ENCODE results near the gene RHBDD1. TPM values are rescaled to one million over a fixed set of nuclear protein-coding genes. Genes with fewer than 3 reads are reported as not detected.

Gene RHBDD1
- polyA plus RNA-seq, 3 donors, result 8.1 to 19.5 (median 15.5) TPM

DNA sequence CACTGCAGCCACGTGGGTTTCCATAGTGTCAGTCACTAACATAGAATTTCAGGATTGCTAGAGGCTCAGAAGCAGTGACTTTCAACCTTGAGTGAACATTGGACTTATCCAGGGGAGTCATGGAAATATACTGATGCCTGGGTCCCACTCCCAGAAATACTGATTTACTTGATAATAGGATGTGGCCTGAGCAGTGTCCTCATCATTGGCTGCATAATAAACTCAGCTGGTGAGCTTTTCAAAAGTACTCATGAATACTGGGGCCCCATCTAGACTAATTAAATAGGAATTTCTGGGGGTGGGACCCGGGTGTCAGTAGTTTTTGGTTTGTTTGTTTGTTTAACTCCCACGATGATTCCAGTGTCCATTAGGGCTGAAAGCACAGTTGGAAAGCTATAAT, 186.8 kb downstream of the RHBDD1 start:
- H3K4me3 ChIP-seq (replicated peaks in 1 of 3; ENCODE audit: low read depth in 2 of 3, low read length in 3 of 3), result no peak overlapping the region
- H3K36me3 Mint-ChIP-seq, result no peaks in the 10 kb centered on the region
- H3K4me1 Mint-ChIP-seq, result peaks cover 6% of the 10 kb centered on the region
- H3K27me3 Mint-ChIP-seq (ENCODE audit: low read depth in 3 of 3), result peaks cover 0 to 3% (median 0%) of the 10 kb centered on the region in 3 donors
- H3K4me1 ChIP-seq (ENCODE audit: control insufficient read depth in 1 of 2, insufficient read depth in 2 of 2, low read length in 2 of 2), result peaks cover 0 to 13% of the 10 kb centered on the region in 2 donors
- no peaks in the 10 kb centered on the region for H4K20me1 ChIP-seq (ENCODE audit: insufficient read depth, low read length)
- no peak overlapping the region for H3K4me2 ChIP-seq (replicated peaks; ENCODE audit: extremely low read depth, low read length, poor library complexity, severe bottlenecking)
- no peak overlapping the region for H2AFZ ChIP-seq (ENCODE audit: insufficient read depth, low read depth, low read length, poor library complexity, severe bottlenecking)
- H3K9me3 Mint-ChIP-seq, result peaks cover 0 to 2% (median 0%) of the 10 kb centered on the region in 7 donors
- no peak for TF ChIP-seq CTCF (IDR thresholded peaks at IDR 0.05)
- no peaks in the 10 kb centered on the region for H3K79me2 ChIP-seq (ENCODE audit: insufficient read depth, low read length)
- intact Hi-C loops (cut with micrococcal nuclease), result no loop called here
- no peaks in the 10 kb centered on the region for H3K36me3 ChIP-seq (replicated peaks in 1 of 2; ENCODE audit: control insufficient read depth in 1 of 2, insufficient read depth in 2 of 2, low read length in 2 of 2)
- H3K27ac ChIP-seq (ENCODE audit: low read depth in 1 of 2, low read length in 2 of 2), result no peak overlapping the region
- H3K4me3 Mint-ChIP-seq, result no peak overlapping the region
- no peak overlapping the region for H3K27ac Mint-ChIP-seq
- no peaks in the 10 kb centered on the region for H3K9me3 ChIP-seq (replicated peaks in 1 of 2; ENCODE audit: control insufficient read depth in 1 of 2, insufficient read depth in 1 of 2, low read length in 2 of 2)
- no peak for DNase-seq
- 78% methylated on average over 2 of the region's 3 CpGs for WGBS (ENCODE audit: insufficient coverage)
- H3K9ac ChIP-seq (ENCODE audit: insufficient read depth, low read length, poor library complexity, severe bottlenecking), result no peak overlapping the region
- H3K27me3 ChIP-seq (ENCODE audit: control insufficient read depth in 2 of 2, insufficient read depth in 2 of 2, low read length in 2 of 2), result no peaks in the 10 kb centered on the region

GRCh38 chr2:227025510-227025909, 189.7 kb downstream of the RHBDD1 start:
- Histone ChIP-seq H3K27me3 (ENCODE audit: control insufficient read depth in 2 of 2, insufficient read depth in 2 of 2, low read length in 2 of 2) (no peaks in the 10 kb centered on the region), H3K36me3 (replicated peaks in 1 of 2; ENCODE audit: control insufficient read depth in 1 of 2, insufficient read depth in 2 of 2, low read length in 2 of 2) (no peaks in the 10 kb centered on the region), H3K4me1 (ENCODE audit: control insufficient read depth in 1 of 2, insufficient read depth in 2 of 2, low read length in 2 of 2) (peaks cover 17 to 24% of the 10 kb centered on the region in 2 donors), H3K79me2 (ENCODE audit: insufficient read depth, low read length) (no peaks in the 10 kb centered on the region), H3K27ac (ENCODE audit: low read depth in 1 of 2, low read length in 2 of 2) (no peak overlapping the region), H3K9me3 (replicated peaks in 1 of 2; ENCODE audit: control insufficient read depth in 1 of 2, insufficient read depth in 1 of 2, low read length in 2 of 2) (no peaks in the 10 kb centered on the region), H3K9ac (ENCODE audit: insufficient read depth, low read length, poor library complexity, severe bottlenecking) (no peak overlapping the region), H3K4me2 (replicated peaks; ENCODE audit: extremely low read depth, low read length, poor library complexity, severe bottlenecking) (no peak overlapping the region), H3K4me3 (replicated peaks in 1 of 3; ENCODE audit: low read depth in 2 of 3, low read length in 3 of 3) (no peak overlapping the region), H2AFZ (ENCODE audit: insufficient read depth, low read depth, low read length, poor library complexity, severe bottlenecking) (no peak overlapping the region), H4K20me1 (ENCODE audit: insufficient read depth, low read length) (no peaks in the 10 kb centered on the region)
- intact Hi-C loops (cut with micrococcal nuclease), result no loop called here
- peaks cover 0 to 2% (median 0%) of the 10 kb centered on the region in 7 donors for H3K9me3 Mint-ChIP-seq
- H3K4me1 Mint-ChIP-seq, result peaks cover 20% of the 10 kb centered on the region
- no peak for DNase-seq
- no CpG with 5 or more reads among the region's 2 CpGs for WGBS (ENCODE audit: insufficient coverage)
- H3K4me3 Mint-ChIP-seq, result no peak overlapping the region
- H3K36me3 Mint-ChIP-seq, result no peaks in the 10 kb centered on the region
- H3K27me3 Mint-ChIP-seq (ENCODE audit: low read depth in 3 of 3), result peaks cover 0 to 3% (median 0%) of the 10 kb centered on the region in 3 donors
- TF ChIP-seq CTCF (IDR thresholded peaks at IDR 0.05), result no peak
- H3K27ac Mint-ChIP-seq, result no peak overlapping the region

Measured in CD14-positive monocyte (primary cell).